Activated CD8-positive, alpha-beta memory T cell treated with anti-CD3 and anti-CD28 coated beads for 1 hour (primary cell): Measurements from ENCODE around the gene IFNAR1.
"Not testable (repeated sequence)": the region's sequence is repeated elsewhere in the genome, so short reads cannot be mapped to it uniquely, and the experiment has no call there.

Experiments used
- DNase-seq, 2 donors: peaks; one replicate each; pipeline ENCODE4 v3.0.0-alpha.2; 2020; ENCODE audit warnings: low read depth in 1 of 2; ENCODE audit errors: extremely low read depth in 1 of 2

IFNAR1 gene

DNA sequence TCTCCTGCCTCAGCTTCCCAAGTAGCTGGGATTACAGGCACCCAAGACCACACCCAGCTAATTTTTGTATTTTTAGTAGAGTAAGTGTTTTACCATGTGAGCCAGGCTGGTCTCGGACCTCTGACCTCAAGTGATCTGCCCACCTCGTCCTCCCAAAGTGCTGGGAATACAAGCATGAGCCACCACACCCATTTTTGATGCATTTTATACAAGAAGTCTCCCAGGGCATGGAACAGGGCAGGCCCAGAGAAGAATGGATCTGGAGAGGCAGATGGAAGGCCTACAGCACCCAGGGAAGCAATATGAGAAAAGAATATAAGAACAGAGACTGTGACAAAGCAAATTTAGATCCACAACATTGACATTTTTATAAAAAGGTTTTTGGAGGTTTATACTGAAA is 18.8 kb upstream of the IFNAR1 start:
- DNase-seq = no peak

- DNase-seq = no peak
Measured at GRCh38 chr21:33308586-33309490, 15.9 kb upstream of the IFNAR1 start.

DNA sequence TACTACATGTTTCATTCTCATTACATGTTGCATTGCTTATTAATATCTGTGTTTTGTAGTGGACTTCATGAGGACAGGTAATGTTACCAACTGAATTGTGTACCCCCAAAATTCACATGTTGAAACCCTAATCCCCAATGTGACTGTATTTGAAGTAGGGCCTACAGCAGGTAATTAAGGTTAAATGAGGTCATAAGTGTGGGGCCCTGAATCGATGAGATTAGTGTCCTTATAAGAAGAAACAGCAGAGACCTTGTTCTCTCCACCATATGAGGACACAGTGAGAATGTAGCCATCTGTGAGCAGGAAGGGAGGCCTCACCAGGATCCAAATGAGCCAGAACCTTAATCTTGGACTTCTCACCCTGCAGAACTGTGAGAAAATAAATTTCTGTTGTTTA is 15.0 kb upstream of the IFNAR1 start:
- no peak for DNase-seq

DNA sequence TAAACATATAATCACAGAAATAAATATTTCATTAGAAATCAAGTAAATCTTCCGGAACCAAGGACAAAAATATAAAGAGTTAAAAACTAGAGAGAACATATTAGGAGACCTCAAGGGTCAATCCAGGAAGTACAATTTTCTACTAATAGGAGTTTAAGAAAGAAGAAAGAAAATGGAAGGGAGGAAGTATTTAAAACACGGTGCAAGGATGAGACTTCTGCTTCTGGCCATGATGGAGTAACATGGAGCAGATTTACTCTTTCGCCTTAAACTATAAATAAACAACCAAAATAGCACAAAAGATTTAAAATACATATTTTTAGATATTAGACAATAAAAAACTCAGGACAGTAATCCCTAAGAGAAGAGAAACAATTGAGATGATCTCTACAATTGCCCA is 12.6 kb upstream of the IFNAR1 start:
- no peak for DNase-seq

GRCh38 chr21:33313183-33313582 is 11.6 kb upstream of the IFNAR1 start:
- DNase-seq = no peak

GRCh38 chr21:33313611-33314010 is 11.2 kb upstream of the IFNAR1 start:
- no peak for DNase-seq

DNA sequence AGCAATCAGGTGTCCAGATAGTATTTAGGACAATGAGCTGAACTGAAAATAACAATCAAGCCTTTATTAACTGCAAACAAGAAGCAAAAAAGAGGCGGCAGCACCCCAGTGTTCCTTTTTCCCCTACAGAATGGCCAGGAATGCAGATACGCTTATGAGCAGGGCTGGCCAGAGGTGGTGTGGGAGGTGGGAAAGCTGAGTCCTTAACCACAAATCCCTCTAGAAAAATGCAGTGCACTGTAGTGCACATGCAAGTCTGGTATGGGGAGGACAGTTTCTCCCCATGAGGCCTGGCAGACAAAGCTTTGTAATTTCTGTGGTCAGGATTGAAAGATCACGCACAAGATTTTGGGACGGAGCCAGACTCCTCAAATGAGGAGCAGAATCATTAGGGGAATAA is 10.7 kb upstream of the IFNAR1 start:
- DNase-seq = no peak

- DNase-seq = no peak
Measured at GRCh38 chr21:33315946-33316710, 8.6 kb upstream of the IFNAR1 start.

- no peak for DNase-seq
Measured at GRCh38 chr21:33317145-33317544, 7.6 kb upstream of the IFNAR1 start.

DNA sequence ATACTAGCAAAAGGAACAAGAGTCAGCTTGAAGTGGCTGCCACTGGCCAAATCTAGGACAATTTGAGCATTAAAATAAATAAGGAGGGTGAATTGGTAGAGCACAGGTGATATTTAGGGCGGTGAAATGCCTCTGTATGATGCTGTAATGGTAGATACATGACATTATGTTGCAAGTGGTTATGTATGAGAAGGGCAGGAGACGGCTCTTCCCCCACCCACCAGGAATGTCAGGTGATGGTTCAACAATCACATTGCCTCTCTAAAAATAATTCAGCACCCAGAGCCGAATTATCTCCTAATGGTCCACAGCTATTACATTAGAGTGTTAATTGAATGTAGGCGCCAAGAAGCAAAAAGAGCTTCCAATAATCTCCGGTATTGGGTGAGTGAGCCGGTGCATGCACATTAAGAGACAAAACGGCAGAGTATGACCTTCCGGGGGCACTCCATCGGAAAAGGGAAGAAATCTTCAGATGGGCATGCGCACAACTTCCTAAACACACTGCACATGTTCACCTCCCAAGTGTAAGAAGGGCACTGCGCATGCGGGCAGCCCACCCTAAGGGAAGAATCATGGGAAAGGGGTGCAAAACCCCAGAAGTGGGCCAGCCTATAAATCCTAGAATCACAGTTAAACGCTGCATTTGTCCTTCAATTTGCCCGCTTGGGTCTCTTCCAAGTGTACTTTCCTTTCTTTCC is 6.8 kb upstream of the IFNAR1 start:
- DNase-seq = no peak

- DNase-seq = not testable (repeated sequence)
Measured at GRCh38 chr21:33321005-33321404, 3.8 kb upstream of the IFNAR1 start.

DNA sequence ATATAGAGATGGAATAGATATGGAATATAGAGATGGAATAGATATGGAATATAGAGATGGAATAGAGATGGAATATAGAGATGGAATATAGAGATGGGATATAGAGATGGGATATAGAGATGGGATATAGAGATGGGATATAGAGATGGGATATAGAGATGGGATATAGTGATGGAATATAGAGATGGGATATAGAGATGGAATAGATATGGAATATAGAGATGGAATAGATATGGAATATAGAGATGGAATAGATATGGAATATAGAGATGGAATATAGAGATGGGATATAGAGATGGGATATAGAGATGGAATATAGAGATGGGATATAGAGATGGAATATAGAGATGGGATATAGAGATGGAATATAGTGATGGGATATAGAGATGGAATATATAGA is 1.2 kb upstream of the IFNAR1 start:
- not testable (repeated sequence) for DNase-seq

DNA sequence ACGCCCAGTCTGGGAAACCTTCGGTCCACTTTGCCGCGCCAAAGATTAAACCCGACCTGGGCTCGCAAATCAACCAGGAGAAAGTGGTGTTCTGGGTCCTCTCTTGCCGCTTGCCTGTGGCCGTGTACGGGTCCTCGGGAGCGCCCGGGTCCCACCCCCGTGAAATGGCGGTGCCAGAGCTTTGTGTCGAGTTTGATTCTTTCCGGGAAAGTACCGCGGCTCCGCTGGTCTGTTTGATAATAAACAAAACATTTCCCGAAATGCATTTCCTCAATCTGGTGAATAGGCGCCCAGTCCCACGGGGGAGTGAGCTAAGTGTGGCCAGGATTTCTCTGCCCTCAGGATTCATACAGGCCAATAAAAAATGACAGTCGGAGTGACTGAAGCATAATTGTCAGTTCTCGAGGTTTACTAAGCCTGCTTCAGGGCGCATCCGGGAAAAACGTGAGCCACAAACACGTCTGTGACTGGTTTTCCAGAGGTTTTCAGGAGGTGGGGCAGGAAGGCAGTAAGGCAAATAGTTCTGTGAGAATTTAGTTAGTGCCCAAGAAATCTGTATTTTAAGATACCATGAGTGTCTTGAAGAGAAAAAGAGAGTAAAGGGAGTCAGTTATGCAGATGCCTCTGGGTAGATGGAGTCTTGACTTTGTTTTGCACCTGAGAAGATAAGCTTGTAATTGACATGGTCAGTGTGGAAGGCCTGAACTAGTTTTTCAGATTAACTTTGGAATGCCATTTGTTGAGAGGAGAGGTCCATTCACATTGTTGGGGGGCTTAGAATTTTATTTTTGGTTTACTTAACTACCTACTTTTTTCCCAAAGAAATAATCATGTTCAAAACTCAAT is 675 bp downstream of the IFNAR1 start:
- DNase-seq = peak in 1 of 2 donors; percentile 52

- DNase-seq = no peak
Measured at GRCh38 chr21:33327326-33327725, 2.6 kb downstream of the IFNAR1 start.

DNA sequence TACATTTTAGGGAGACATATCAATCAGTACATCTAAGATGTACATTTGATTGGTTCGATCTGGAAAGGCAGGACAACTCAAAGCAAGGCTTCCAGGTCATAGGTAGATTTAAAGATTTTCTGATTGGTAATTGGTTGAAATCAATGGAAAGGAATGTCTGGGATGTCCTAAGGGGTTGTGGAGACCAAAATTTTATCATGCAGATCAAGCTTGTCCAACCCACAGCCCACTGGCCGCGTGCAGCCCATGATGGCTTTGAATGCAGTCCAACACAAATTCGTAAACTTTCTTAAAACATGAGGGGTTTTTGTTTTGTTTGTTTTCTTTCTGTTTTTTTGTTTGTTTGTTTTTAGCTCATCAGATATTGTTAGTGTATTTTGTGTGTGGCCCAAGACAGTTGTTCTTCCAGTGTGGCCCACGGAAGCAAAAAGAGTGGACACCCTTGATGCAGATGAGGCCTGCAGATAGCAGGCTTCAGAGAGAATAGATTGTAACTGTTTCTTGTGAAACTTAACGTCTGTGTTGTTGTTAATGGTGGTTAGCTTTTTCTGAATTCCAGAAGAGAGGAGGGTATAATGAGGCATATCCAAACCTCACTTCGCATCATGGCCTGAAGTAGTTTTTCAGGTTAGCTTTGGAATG is 3.1 kb downstream of the IFNAR1 start:
- no peak for DNase-seq

DNA sequence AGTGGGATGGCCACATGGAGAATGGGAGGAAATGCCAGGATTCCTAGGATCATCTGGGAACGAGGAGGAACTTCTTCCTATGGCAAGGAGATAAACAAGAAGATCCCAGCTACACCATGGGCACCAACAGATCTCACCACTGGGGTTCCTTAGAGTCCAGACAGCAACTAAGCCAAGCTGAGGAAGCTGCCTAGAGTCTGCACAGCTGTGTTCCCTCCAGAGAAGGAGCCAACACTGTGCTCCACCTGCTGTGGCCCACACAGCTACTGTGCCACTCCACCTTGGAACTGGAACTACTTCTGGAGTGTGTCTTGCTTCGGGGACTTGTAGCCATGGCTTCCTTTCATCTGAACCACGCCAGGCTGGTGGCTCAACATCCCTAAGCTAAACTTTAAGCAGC is 6.0 kb downstream of the IFNAR1 start:
- DNase-seq = no peak

- no peak for DNase-seq
Measured at GRCh38 chr21:33332143-33332542, 7.4 kb downstream of the IFNAR1 start.

- no peak for DNase-seq
Measured at GRCh38 chr21:33334191-33334590, 9.4 kb downstream of the IFNAR1 start.

DNA sequence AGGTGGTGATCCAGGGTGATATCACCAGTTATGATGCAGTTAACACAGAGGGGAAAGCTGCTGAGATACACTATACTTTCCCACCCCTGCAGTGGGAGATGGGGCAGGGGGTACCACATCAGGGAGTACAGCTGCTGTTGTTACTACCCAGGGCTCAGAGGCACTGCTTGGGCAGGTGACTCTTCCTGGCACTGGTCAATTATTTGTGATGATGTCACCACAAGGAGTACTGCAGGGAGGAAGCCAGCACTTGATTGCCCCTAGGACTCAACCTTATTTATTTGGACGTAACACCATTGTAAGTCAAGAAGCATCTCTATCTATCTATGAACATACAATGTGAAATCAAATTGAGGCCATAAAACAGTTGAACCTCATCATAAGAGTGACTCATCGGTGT is 10.1 kb downstream of the IFNAR1 start:
- DNase-seq = no peak

GRCh38 chr21:33339135-33339534 is 14.4 kb downstream of the IFNAR1 start:
- DNase-seq = no peak
